NCI-H1048 (cell line): ENCODE data around the gene AAGAB.
"Not testable (repeated sequence)": the region's sequence is repeated elsewhere in the genome, so short reads cannot be mapped to it uniquely, and the experiment has no call there.

Experiments used
- DNase-seq: peaks from one replicate; lab custom pipeline; 2025; lab: John Stamatoyannopoulos, UW

AAGAB gene

DNA sequence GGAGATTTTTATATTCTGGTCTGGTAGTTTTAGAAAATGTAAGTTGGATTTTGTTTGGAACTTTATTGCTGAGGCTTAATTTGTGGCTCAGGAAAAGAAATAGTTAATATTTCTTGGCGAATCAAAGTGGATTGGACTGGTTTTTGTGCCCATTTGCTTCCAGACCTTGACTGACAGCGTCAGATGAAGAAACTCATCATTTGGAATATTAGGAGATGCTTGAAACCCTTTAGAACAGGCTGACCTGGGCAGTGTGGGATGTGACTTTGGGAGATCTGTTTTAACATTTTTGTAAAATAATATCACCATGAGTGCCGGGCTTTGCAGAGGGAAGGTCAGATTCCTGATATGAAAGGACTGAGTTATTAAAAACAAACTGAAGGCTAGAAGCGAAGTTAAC lies 83.0 kb downstream of the AAGAB start:
- no peak for DNase-seq

DNA sequence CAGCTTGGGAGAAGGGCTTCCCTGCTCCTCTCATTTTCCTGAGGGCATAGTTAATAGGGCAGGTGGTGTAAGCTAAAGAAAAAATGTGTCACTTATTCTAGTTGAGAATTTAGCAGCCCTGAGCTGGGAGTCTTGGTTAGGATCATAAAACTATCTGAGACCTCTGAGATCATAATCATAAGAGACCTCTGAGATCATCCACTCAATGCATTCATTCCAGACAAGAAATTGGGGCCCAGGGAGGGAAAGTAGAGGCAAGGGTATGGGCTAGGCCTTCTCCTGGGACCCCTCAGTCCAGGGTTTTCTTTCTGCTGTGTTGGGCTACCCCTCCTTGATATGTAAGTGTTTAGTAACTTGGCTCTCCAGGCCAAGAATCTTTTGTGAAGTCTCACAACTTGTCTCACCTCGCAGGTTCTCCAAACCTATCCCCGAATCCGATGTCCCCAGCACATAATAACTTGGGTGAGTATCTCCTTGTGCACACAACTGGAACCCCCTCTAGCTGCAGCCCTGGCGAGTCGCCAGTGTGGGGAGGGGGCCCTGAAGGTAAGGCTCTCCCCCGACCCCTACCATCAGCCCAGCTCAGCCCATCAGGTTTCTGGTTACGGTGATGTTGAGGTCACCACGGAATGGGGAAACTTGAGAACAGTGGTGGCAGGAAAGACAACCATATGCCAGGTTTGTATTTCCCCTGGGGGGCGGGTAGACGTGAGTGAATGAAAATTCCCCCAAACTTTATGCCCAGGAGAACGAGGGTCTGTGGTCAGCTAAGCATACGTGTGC lies 84.1 kb downstream of the AAGAB start:
- DNase-seq = no peak

DNA sequence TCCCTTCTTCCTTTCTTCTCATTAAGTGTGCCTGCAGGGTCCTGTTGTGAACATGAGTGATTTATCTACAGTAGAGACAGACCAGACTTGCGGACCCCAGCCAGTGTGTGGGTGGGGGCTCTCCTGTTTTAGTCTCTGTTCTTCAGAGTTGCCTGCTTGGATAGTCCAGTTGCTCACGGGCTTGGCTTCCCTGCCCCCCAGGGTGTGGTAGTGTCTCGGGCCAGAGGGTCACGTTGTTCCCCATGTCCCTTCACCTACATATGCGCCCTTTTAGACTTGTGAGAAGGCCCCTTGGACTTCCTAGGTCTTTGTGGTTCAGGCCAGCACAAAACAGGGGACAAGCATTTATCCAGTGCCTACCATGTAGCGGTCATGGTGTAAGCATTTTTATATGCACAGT lies 85.8 kb downstream of the AAGAB start:
- no peak for DNase-seq

DNA sequence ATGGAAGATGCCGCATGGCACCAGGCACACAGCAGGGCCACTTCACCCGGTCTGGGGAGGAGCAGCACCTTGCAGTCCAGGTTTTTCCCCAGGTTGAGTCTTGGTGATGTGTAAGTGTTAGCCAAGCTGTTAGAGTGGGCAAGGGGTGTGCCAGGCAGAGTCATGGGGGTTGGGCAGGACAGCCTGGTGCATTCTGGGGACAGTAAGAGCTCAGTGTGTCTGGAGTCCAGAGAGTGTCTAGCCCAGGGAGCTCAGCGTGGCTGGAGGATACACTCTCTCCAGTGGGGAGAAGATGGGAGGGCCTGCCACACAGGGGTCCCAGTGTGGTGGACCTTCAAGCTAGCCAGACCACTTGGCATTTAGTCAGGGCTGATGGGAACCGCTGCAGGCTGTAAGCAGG lies 87.4 kb downstream of the AAGAB start:
- DNase-seq = no peak

DNA sequence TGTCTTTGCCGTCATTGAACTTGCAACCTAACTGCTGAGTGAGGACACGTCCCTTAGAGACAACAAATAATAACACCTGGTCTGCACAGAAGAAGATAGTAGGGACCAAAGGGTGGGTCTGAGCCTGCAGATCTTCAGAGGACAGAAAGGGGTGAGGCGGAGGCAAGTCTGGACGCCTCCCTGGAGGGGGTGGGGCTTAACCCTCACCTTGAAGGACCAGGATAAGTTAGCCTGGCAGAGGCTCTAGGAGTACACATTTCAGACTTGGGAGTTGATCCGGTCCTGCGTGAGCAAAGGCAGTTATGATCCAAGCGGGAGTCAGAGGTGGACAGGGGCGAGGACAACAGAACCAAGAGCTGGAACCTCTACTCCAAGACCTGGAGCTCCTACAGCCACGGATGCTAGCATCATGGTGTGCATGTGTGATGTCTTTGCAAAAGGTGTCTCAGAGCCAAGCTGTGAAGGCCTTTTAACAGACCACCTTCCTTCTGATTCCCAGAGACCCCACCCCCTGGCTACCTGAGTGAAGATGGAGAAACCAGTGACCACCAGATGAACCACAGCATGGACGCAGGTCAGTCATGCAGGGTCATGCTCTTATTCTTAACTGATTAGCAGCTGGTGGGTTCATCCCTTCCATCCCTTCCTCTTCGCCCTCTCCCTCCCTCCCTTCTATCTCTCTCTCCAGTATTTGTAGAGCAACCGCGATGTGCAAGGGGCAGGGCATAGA lies 88.0 kb downstream of the AAGAB start:
- no peak for DNase-seq

DNA sequence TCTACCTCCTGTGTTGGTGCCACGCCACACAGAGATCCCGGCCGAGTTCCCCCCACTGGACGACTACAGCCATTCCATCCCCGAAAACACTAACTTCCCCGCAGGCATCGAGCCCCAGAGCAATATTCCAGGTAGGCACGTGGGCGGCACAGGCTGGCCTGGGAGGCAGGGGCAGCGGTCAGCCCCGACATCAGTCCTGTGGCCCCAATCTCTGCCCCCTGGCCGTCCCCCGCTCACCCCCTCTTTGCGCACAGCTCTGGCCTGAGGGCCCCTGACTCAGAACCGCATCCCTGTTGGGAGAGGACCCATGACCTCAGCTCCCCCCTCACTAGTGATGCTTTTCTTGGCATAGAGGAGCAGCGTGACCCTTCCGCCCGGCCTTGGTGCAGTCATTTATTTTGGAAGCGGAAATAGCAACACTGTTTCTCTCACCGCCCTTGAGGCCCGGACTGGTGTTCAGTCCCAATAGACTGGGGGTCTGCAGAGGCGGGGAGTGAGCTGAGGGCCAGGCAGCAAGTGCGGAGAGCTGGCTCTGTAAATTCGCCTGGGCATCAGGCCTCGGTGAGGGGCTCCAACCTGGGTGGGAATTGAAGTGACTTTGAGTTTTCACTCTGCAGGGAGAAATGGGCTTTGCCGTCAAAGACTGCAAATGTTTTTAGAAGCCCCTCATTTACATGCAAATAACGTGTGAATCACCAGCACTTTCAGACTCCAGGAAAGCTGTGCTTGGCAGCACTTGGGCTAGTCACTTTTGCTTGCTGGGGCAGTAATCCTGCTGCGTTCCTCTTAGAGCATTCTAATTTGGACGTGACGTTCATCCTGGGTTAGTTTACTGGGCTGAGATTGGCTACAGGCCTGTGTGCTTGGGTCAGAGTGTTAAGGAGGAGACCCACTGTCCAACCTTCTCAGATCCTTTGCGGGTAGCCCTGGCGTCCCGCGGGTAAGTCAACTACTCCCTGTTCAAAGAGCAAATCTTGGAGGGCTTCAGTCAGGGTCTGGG lies 88.9 kb downstream of the AAGAB start:
- DNase-seq = no peak

DNA sequence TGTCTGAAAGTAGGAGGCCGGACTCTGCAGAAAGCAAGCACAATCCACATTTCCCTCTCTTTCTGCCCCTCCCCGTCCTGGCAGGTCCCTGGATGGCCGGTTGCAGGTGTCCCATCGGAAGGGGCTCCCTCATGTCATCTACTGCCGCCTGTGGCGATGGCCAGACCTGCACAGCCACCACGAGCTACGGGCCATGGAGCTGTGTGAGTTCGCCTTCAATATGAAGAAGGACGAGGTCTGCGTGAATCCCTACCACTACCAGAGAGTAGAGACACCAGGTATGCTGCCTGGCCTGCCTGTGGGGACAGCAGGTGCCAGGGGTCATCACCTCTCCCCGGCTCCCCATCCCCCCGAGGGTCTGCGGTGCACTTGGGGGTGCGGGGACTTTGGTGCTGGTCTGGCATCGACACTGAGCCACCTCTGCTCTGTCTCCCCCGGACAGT lies 89.6 kb downstream of the AAGAB start:
- DNase-seq = no peak

DNA sequence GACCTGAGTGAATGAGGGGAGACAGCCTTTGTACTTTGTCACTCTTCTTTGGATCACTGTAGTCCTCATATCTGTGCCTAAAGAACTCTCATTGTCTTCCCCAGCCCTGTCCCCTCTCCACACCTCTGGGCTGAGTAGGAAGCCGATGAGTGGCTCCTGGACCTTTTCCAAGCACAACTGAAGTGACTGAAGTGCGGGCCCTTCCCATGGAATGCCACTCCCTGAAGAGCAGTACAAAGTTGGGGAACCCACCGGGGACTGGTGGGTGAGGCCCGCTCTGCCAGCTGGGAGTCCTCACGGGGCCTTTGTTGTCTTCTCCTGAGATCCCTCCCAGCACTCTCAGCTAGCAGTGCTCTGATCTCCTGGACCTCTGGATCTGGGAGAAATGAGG lies 90.1 kb downstream of the AAGAB start:
- no peak for DNase-seq

DNA sequence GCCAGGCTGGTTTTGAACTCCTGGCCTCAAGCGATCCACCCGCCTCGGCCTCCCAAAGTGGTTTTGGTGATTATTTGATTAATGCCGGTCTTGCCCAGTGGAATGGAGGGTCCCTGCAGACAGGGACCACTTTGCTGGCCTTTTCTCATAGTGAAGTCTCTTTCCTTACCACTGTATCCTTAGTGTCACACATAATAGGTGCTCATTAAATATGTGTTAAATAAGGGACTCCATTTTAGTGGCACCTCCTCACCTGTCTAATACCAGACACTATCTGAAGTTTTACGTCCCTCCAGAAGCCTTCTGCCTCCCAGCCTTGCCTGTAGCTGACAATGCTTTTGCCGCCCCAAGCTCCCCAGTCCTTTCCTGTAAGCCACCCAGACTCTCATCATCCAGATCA lies 91.3 kb downstream of the AAGAB start:
- no peak for DNase-seq

DNA sequence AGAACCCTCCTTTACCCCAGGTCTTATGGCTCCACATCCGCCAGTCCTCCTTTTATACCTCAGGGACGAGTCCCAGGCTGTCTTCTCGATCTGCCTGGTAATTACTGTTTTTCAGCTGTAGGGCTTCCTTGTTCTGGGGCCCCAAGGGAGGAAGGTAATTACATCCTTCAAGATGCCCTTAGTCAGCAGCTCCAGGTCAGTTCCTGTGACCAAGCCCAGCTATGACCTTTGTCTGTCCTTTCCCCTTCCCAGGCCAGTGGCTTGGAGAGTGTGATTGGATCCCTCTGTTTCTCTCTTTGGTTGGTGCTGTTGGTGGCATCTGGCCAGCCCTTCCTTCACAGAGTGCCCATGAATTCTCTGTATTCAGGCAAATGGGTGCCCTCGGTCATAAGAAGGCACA lies 92.6 kb downstream of the AAGAB start:
- DNase-seq = no peak

DNA sequence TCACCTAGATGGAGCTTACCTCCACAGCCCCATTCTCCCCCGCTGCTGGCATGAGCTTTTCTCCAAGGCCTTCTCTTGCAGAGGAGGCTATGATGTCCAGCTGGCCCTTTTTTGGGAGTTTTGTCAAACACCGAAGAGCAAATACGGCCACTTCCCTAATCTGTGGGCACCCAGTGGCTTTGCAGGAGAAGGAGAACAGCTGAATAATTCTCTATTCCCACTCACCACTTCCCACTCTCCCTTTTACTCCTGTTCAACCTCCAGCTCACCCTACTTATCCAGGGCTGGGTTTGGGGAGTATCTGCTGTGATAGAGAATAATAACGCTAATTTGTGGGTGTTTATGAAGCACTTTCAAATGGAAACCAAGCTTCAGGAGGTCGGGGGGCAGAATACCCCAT lies 93.0 kb downstream of the AAGAB start:
- DNase-seq = no peak

DNA sequence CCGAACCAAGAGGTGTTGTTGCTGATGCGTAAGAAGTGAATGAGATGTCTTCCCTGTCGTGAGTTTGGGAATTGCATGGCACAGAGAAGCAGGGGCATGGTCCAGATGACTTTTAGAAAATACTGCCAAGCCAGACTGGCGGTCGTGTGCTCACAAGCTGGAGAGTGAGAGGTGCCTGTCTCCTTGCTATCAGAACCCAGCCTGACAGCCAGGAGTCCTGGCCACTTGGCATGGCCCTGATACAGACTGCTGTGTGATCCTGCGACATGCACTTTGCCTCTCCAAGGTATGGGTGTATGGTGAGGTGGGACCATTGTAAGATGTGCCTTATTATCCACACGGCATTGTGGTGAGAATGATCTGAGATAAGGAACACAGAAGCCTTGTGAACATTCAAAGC lies 96.1 kb downstream of the AAGAB start:
- no peak for DNase-seq

DNA sequence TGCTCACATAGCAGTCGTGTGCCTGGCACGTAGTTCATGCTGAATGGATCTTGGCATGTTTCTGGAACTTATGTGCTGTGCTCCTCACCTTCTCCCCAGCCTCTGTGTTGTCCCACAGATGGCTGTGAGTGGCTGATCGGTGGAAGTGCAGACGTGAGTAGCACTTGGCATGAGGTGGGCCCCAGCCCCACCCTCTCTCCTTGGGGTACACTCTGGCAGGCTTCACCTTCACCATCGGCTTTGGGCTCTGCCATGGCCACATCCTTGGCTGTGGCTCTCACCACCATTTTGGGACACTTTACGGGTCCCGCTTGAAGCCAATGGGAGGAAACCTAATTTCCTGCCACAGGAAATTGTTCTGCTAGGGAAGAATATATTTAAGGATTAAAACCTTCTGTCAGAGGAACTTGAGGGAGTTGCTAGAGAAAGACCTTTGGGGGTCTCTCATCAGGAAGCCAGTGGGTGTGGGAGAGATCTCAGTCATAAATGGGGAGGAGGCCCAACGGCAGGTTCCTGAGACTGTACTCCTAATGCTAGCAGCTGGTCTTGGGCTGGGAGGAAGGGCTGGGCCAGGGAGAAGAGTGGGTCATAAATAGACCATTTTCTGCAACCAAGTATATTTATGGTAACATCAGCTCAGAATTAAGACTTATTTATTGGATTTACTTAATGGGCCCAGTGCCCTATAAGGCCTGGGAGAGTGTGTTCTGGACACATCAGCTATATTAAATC lies 96.8 kb downstream of the AAGAB start:
- no peak for DNase-seq

DNA sequence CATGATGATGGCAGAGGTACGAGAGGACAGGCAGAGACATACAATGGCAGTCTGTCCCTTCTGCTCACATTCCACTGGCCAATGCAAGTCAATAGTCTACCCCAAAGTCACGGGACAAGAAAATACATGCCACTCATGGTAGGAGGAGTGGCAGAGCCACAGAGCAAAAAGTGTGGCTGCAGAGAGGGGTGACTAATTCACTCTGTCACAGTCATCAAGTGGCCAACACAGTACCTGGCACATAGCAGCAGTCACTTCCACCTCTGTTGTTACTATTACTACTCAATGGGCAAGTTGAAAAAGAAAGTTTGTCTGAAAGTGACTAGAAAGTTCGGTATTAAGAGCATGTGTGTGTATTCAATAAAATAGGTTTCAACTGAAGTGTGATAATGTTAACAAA lies 97.6 kb downstream of the AAGAB start:
- DNase-seq = no peak

DNA sequence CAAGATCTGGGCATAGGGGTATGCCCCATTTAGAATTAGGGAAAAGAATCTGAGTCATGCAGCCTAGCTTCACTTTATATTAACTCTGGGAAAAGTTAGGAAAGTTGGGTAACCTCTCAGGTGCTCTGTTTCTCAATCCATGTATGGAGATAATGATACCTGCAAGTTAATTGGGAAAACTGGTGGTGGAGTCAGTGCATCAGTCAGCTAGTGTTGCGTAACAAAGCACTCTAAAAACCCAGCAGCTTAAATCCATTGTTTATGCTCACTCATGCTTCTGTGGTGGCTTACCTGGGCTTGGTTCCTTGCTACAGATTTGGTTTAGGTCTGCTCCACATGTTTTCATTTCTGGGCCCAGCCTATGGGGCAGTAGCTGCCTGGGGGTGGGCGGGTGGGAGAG lies 98.0 kb downstream of the AAGAB start:
- DNase-seq = no peak

DNA sequence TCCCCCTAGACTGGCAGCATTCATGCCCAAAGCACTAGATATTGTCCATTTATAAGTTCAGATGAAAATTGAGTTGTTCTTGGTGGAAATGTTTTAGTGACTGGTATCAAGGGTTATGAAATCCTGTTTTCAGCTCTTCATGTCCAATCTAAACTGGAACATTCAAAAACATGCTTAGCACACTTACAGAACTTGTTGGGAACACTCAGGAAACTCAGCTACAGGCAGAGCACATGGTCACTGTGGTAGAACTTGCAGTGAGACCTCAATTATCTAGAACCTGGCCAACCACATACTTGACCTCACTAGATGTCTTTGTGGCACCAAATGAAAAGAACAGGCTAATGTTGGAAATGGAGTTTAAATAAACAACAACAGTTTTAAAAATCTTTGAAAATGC lies 100.2 kb downstream of the AAGAB start:
- no peak for DNase-seq

DNA sequence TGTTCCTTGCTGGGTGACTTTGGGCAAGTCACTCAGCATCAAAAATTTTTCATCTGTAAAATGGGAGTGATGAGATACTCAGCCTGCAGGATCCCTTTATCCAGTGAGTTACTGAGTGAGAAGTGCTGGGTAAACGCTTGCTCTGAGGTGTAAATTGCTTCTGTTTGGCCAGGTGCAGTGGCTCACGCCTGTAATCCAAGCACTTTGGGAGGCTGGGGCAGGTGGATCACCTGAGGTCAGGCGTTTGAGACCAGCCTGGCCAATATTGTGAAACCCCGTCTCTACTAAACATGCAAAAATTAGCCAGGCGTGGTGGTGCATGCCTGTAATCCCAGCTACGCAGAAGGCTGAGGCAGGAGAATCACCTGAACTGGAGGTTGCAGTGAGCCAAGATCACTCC lies 101.4 kb downstream of the AAGAB start:
- DNase-seq = not testable (repeated sequence)

DNA sequence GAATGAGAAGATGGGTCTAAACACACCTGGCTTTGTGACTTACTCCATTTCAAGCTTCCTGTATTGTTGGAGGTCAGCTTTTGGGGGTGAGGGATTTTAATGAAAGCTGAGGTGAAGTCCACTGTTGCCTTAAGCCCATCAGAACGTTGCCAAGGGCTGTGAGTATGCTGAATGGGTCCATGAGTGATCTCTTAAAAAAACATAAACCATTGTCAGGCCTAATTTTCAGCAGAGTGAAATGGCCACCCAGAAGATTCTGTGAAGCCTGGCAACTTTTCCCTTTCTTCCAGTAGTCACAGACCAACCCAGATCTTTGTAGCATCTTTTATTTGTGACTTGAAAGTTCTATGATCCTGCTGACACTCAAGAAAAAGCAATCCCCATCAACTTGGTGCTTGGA lies 102.0 kb downstream of the AAGAB start:
- no peak for DNase-seq
